K562 (cell line): ENCODE data around the gene UNC13C. TPM values are rescaled to one million over a fixed set of nuclear protein-coding genes. Genes with fewer than 3 reads are reported as not detected.

Experiments
- ATF2 ChIP-seq: sonication (generic); formaldehyde crosslinking; IDR thresholded peaks from 2 replicates; pipeline ENCODE4 v1.8.1; 2022; ENCODE audit warnings: missing genetic modification reagents
- CUX1 ChIP-seq: fragments of 200-800 bp; sonication (Bioruptor generic); IDR thresholded peaks from 2 replicates; pipeline ENCODE4 v1.6.1; 2016; ENCODE audit warnings: missing genetic modification characterization, missing compliant biosample characterization
- GABPA ChIP-seq: fragments of 200-800 bp; sonication (Bioruptor generic); conservative IDR thresholded peaks from 2 replicates; pipeline ENCODE4 v1.6.1; 2016; ENCODE audit warnings: low read depth, missing genetic modification characterization, missing compliant biosample characterization
- GTF2F1 ChIP-seq: IDR thresholded peaks from 2 replicates; pipeline ENCODE4 v1.6.1; 2011; ENCODE audit warnings: low read depth, low read length, improper control_type of control experiment
- KLF16 ChIP-seq: IDR thresholded peaks from 2 replicates; pipeline ENCODE4 v1.6.1; 2016; ENCODE audit warnings: antibody characterized with exemption
- ZNF121 ChIP-seq: sonication (generic); formaldehyde crosslinking; conservative IDR thresholded peaks from 2 replicates; pipeline ENCODE4 v1.8.0; 2022; ENCODE audit warnings: missing genetic modification reagents
- ZNF212 ChIP-seq: fragments of 450-650 bp; formaldehyde crosslinking; IDR thresholded peaks from 2 replicates; pipeline ENCODE4 v1.4.0; 2020; ENCODE audit warnings: mild to moderate bottlenecking
- ZNF583 ChIP-seq: fragments of 250-450 bp; sonication (Bioruptor Pico); IDR thresholded peaks from 2 replicates; pipeline ENCODE4 v1.4.0; 2020
- ZNF586 ChIP-seq: fragments of 450-650 bp; formaldehyde crosslinking; conservative IDR thresholded peaks from 2 replicates; pipeline ENCODE4 v1.4.0; 2020; ENCODE audit warnings: mild to moderate bottlenecking, moderate library complexity
- polyA plus RNA-seq, 8 experiments: library from polyadenylated mRNA; depleted of rRNA in 4 of 8; stranded (reverse) in 5 of 8; unstranded in 3 of 8; fragments of >200 nt; fragmentation: Nextera tagmentation in 2 of 8; fragmentation: Illumina TruSeq in 1 of 8; extraction: Ambion mirVana in 2 of 8; extraction: Trizol in 1 of 8; gene quantifications; 2 replicates each; pipeline versions ENCODE4 v1.2.1 to v1.2.3, GENCODE V29; 2011 to 2014; ENCODE audit warnings: inconsistent platforms in 1 of 8, missing spikeins in 1 of 8
- total RNA-seq, 7 experiments: library from RNA; depleted of rRNA in 6 of 7; stranded (reverse); fragments of >200 nt in 6 of 7; fragmentation: Illumina TruSeq in 2 of 7; extraction: Trizol in 2 of 7; gene quantifications; 2 replicates each; pipeline versions ENCODE4 v1.2.1 to v1.2.3, GENCODE V29; 2011 to 2021; ENCODE audit warnings: low replicate concordance in 1 of 7
- TF ChIP-seq, protein P1 (sequence below), 2 experiments: IDR thresholded peaks in 1 of 2; conservative IDR thresholded peaks in 1 of 2; 2 replicates each; pipeline ENCODE4 v1.6.1; 2016; ENCODE audit warnings: low read depth in 2 of 2, mild to moderate bottlenecking in 1 of 2, missing compliant biosample characterization in 1 of 2, missing genetic modification characterization in 1 of 2, moderate library complexity in 1 of 2
- TF ChIP-seq, protein P2 (sequence below): IDR thresholded peaks from 2 replicates; pipeline ENCODE4 v1.6.1; 2016; ENCODE audit warnings: missing genetic modification characterization, missing compliant biosample characterization
- TF ChIP-seq, protein P3 (sequence below): IDR thresholded peaks from 2 replicates; pipeline ENCODE4 v1.6.1; 2014; ENCODE audit warnings: antibody characterized with exemption

UNC13C gene
- total and polyA plus RNA-seq, 9 of the 15 experiments (the other 6 are each of a cell fraction or from before 2014, with no cell fraction given), result not detected

DNA sequence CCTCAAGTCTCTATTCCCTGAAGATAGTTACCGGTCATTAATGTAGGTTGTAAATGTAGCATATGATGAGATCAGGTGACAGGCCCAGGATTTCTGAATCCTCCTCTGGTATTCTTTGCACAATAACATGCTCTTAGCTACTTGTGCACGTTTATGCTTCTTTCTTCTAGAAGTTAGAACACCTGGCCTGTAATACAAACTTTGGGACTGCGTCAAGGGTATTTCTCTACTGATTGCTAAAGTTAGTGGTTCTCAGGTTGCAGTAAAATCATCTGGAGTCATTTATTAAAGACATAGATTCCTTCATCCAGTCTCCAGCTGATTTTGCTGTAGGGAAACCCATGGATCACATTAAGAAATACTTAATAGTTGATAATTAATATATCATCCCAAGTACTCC is 48.0 kb downstream of the UNC13C start (continued):
- TF ChIP-seq, protein P1, sequence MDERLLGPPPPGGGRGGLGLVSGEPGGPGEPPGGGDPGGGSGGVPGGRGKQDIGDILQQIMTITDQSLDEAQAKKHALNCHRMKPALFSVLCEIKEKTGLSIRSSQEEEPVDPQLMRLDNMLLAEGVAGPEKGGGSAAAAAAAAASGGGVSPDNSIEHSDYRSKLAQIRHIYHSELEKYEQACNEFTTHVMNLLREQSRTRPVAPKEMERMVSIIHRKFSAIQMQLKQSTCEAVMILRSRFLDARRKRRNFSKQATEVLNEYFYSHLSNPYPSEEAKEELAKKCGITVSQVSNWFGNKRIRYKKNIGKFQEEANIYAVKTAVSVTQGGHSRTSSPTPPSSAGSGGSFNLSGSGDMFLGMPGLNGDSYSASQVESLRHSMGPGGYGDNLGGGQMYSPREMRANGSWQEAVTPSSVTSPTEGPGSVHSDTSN (CRISPR knock-in tag; IDR thresholded peaks at IDR 0.05; ENCODE audit: low read depth), result no peak
- TF ChIP-seq, protein P1 (tag; conservative IDR thresholded peaks at IDR 0.05; ENCODE audit: low read depth), result no peak
- no peak for TF ChIP-seq KLF16
- no peak for TF ChIP-seq ZNF586 (CRISPR knock-in tag)
- no peak for TF ChIP-seq ATF2 (CRISPR knock-in tag)
- TF ChIP-seq, protein P2, sequence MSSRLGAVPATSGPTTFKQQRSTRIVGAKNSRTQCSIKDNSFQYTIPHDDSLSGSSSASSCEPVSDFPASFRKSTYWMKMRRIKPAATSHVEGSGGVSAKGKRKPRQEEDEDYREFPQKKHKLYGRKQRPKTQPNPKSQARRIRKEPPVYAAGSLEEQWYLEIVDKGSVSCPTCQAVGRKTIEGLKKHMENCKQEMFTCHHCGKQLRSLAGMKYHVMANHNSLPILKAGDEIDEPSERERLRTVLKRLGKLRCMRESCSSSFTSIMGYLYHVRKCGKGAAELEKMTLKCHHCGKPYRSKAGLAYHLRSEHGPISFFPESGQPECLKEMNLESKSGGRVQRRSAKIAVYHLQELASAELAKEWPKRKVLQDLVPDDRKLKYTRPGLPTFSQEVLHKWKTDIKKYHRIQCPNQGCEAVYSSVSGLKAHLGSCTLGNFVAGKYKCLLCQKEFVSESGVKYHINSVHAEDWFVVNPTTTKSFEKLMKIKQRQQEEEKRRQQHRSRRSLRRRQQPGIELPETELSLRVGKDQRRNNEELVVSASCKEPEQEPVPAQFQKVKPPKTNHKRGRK, result no peak
- TF ChIP-seq ZNF583 (CRISPR knock-in tag), result no peak
- TF ChIP-seq, protein P3, sequence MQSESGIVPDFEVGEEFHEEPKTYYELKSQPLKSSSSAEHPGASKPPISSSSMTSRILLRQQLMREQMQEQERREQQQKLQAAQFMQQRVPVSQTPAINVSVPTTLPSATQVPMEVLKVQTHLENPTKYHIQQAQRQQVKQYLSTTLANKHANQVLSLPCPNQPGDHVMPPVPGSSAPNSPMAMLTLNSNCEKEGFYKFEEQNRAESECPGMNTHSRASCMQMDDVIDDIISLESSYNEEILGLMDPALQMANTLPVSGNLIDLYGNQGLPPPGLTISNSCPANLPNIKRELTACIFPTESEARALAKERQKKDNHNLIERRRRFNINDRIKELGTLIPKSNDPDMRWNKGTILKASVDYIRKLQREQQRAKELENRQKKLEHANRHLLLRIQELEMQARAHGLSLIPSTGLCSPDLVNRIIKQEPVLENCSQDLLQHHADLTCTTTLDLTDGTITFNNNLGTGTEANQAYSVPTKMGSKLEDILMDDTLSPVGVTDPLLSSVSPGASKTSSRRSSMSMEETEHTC, result no peak
- TF ChIP-seq GABPA (tag), result no peak
- TF ChIP-seq GTF2F1, result no peak
- no peak for TF ChIP-seq ZNF212 (CRISPR knock-in tag)
- TF ChIP-seq ZNF121 (CRISPR knock-in tag), result no peak
- TF ChIP-seq CUX1 (CRISPR knock-in tag), result no peak
- TF ChIP-seq, all 486 proteins: peak for 0
